Bronchial epithelial cell (primary cell): ENCODE measurements around the gene ACBD6. TPM values are rescaled to one million over a fixed set of nuclear protein-coding genes. Genes with fewer than 3 reads are reported as not detected.
"Not testable (repeated sequence)": the region's sequence is repeated elsewhere in the genome, so short reads cannot be mapped to it uniquely, and the experiment has no call there.

Experiments used
- DNase-seq: peaks from one replicate; pipeline ENCODE4 v3.0.0-alpha.2; 2010; ENCODE audit warnings: low read depth
- FAIRE-seq: peaks from 2 replicates; lab custom pipeline; 2011; peaks lifted over from hg19 to GRCh38; lab: Jason Lieb, UNC
- H3K27me3 ChIP-seq: 2 replicates; pipeline ENCODE4 v1.5.1; 2011; ENCODE audit warnings: low read length; ENCODE audit not compliant: control insufficient read depth, insufficient read depth
- H3K36me3 ChIP-seq: 2 replicates; pipeline ENCODE4 v1.5.1; 2011; ENCODE audit warnings: low read length; ENCODE audit not compliant: control insufficient read depth, insufficient read depth
- H3K4me3 ChIP-seq: 2 replicates; pipeline ENCODE4 v1.5.1; 2011; ENCODE audit warnings: mild to moderate bottlenecking, low read depth, low read length, control low read depth
- total RNA-seq: library from RNA; depleted of rRNA; stranded (reverse); fragments of >200 nt; gene quantifications from 2 replicates; pipeline ENCODE4 v1.2.1, GENCODE V29; 2014
- TF ChIP-seq, protein P1 (sequence below): IDR thresholded peaks from 2 replicates; pipeline ENCODE4 v1.5.1; 2011; ENCODE audit warnings: mild to moderate bottlenecking, moderate library complexity, low read length, control low read depth, inconsistent platforms; ENCODE audit not compliant: insufficient read depth, severe bottlenecking

The ACBD6 gene
- total RNA-seq, 1 donor from 2014 or later = 118 TPM

DNA sequence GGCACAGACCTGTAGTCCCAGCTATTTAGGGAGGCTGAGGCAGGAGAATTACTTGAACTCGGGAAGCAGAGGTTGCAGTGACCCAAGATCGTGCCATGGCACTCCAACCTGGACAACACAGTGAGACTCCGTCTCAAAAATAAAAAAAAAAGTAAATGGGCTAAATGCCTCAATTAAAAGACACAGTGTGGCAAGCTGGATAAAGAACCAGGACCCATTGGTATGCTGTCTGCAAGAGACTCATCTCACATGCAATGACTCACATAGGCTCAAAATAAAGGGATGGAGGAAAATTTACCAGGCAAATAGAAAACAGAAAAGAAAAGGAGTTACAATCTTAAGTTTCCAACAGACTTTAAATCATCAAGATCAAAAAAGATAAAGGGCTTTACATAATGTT, 40.3 kb downstream of the ACBD6 start:
- Histone ChIP-seq H3K4me3 (no peak overlapping the region), H3K36me3 (no peaks in the 10 kb centered on the region), H3K27me3 (no peaks in the 10 kb centered on the region)
- TF ChIP-seq, protein P1, sequence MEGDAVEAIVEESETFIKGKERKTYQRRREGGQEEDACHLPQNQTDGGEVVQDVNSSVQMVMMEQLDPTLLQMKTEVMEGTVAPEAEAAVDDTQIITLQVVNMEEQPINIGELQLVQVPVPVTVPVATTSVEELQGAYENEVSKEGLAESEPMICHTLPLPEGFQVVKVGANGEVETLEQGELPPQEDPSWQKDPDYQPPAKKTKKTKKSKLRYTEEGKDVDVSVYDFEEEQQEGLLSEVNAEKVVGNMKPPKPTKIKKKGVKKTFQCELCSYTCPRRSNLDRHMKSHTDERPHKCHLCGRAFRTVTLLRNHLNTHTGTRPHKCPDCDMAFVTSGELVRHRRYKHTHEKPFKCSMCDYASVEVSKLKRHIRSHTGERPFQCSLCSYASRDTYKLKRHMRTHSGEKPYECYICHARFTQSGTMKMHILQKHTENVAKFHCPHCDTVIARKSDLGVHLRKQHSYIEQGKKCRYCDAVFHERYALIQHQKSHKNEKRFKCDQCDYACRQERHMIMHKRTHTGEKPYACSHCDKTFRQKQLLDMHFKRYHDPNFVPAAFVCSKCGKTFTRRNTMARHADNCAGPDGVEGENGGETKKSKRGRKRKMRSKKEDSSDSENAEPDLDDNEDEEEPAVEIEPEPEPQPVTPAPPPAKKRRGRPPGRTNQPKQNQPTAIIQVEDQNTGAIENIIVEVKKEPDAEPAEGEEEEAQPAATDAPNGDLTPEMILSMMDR = no peak
- no peak for DNase-seq
- no peak for FAIRE-seq

DNA sequence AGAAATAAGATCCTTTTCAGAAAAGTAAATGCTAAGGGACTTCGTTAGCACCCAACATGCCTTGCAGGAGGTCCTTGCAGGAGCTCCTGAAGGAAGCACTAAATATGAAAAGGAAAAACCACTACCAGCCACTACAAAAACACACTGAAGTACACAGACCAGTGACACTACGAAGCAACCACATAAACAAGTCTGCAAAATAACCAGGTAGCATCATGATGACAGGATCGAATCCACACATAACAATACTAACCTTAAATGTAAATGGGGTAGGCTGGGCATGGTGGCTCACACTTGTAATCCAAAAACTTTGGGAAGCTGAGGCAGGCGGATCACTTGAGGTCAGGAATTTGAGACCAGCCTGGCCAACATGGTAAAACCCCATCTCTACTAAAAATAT, 40.7 kb downstream of the ACBD6 start:
- H3K36me3 ChIP-seq, H3K4me3 ChIP-seq, FAIRE-seq, H3K27me3 ChIP-seq, DNase-seq: not testable (repeated sequence)

DNA sequence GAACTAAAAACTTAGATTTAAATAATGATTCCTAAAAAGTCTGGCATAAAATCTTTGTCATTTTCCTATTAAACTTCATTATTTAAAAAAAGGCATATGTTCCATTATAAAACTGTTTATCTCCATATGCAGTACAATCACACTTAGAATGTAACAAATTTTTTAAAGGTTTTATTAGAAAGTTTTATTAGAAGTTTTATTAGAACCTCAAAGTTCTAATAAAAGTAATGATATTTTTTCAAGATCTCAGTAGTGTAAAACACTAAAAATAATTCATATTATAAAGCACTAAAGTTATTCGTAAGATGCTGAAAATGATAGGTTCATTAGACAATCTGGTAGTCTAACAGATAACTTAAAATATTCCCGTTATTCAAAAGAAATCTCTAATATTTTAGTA, 43.6 kb downstream of the ACBD6 start:
- TF ChIP-seq, protein P1 = no peak
- Histone ChIP-seq H3K4me3 (no peak overlapping the region), H3K27me3 (no peaks in the 10 kb centered on the region), H3K36me3 (peaks cover 1% of the 10 kb centered on the region)
- DNase-seq (no peak), FAIRE-seq (no peak)

DNA sequence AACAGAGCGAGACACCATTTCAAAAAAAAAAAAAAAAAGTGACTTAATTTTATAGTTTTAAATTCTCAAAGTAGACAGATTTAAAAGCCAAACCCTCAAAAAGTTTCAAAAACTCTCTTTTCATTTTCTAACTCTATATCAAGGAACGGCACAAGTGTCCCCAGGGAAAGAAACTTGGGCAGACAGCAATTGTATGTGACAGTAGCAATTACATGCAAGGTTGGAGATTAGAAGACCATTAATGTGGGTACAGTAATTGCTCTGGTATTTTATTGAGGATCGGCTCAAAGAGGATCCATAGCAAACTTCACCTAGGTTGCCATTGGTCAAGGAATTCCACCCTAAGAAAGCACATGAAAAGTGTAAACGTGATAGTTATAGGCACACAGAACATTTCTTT, 46.2 kb downstream of the ACBD6 start:
- FAIRE-seq (no peak), DNase-seq (no peak)
- TF ChIP-seq, protein P1 = no peak
- no peaks in the 10 kb centered on the region for H3K27me3 ChIP-seq
- H3K4me3 ChIP-seq = no peak overlapping the region
- H3K36me3 ChIP-seq = peaks cover 1% of the 10 kb centered on the region

DNA sequence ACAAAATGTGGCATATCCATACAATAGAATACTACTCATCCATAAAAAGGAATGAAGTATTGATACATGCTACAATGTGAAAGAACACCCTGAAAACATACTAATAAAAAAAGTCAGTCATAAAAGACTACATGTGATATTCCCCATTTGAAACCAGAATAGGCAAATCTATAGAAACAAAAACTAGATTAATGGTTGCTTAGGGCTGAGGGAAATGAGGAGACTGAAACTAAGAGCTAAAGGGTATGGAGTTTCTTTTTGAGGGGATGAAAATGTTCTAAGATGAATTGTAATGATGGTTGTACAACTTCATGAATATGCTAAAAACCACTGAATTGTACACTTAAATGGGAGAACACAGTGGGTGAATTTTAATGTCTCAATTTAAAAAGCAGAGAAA, 50.9 kb downstream of the ACBD6 start:
- H3K4me3 ChIP-seq = no peak overlapping the region
- FAIRE-seq = no peak
- H3K27me3 ChIP-seq = no peaks in the 10 kb centered on the region
- DNase-seq = no peak
- no peaks in the 10 kb centered on the region for H3K36me3 ChIP-seq
- TF ChIP-seq, protein P1 = no peak

DNA sequence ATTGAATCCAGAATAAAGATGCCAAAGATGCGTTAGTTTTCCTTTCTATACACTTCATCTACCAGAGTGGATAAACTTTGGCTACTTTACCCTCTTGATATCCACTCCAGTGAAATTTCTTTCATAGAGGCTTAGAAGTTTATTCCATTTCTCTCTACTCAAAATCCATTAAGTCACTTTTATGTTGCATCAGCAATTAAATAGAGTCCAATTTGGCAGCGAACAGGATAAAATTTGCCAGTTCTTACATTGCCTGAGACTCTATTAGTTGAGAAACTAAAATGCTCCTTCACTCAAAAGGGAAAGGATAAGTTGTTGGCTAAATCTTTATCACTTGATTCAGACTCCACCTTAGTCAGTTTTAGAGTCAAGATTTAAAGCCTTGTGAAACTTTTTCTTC, 57.9 kb downstream of the ACBD6 start:
- DNase-seq = no peak
- Histone ChIP-seq H3K27me3 (no peaks in the 10 kb centered on the region), H3K36me3 (no peaks in the 10 kb centered on the region), H3K4me3 (no peak overlapping the region)
- TF ChIP-seq, protein P1 = no peak
- FAIRE-seq = no peak
